Activated CD8-positive, alpha-beta T cell treated with anti-CD3 and anti-CD28 coated beads, Interleukin-2, amount 10 ng/mL, durations not matched to agents 7 days and 5 days (primary cell): ENCODE measurements around the gene CD151. TPM values are rescaled to one million over a fixed set of nuclear protein-coding genes. Genes with fewer than 3 reads are reported as not detected.

Experiments used
- ATAC-seq: fragments of 150-1000 bp; cut with Tn5 transposase; one replicate; pipeline ENCODE4 v1.10.0; 2021; ENCODE audit warnings: moderate library complexity
- CTCF ChIA-PET: fragments of 350-600 bp; sonication (Branson Sonifier 250); formaldehyde crosslinking; loops from one replicate; lab custom pipeline; 2021; ENCODE audit warnings: antibody characterized with exemption; lab: Charles Lee
- POLR2A ChIA-PET: fragments of 350-600 bp; sonication (Branson Sonifier 250); formaldehyde crosslinking; loops from one replicate; lab custom pipeline; 2021; ENCODE audit warnings: antibody characterized with exemption; lab: Charles Lee
- DNase-seq: peaks from one replicate; pipeline ENCODE4 v3.0.0-alpha.2; 2020
- H3K27ac Mint-ChIP-seq: one replicate; pipeline ENCODE4 v1.8.0; 2021; ENCODE audit warnings: mild to moderate bottlenecking, mixed read lengths
- H3K27me3 Mint-ChIP-seq: one replicate; pipeline ENCODE4 v1.8.0; 2021; ENCODE audit warnings: low read depth, mixed read lengths
- H3K36me3 Mint-ChIP-seq: one replicate; pipeline ENCODE4 v1.8.0; 2021; ENCODE audit warnings: low read depth, mixed read lengths
- H3K4me1 Mint-ChIP-seq: one replicate; pipeline ENCODE4 v1.8.0; 2021; ENCODE audit warnings: low read depth, mixed read lengths
- H3K4me3 Mint-ChIP-seq: one replicate; pipeline ENCODE4 v1.8.0; 2021; ENCODE audit warnings: mild to moderate bottlenecking, mixed read lengths
- H3K9me3 Mint-ChIP-seq: one replicate; pipeline ENCODE4 v1.8.0; 2022; ENCODE audit warnings: mixed read lengths; ENCODE audit not compliant: insufficient read depth
- total RNA-seq, 2 experiments: library from RNA; stranded (reverse); gene quantifications; one replicate each; pipeline ENCODE4 v1.2.3, GENCODE V29; 2021

CD151 gene
- total RNA-seq, 2 experiments from 2014 or later = 27.0 to 29.7 TPM

DNA sequence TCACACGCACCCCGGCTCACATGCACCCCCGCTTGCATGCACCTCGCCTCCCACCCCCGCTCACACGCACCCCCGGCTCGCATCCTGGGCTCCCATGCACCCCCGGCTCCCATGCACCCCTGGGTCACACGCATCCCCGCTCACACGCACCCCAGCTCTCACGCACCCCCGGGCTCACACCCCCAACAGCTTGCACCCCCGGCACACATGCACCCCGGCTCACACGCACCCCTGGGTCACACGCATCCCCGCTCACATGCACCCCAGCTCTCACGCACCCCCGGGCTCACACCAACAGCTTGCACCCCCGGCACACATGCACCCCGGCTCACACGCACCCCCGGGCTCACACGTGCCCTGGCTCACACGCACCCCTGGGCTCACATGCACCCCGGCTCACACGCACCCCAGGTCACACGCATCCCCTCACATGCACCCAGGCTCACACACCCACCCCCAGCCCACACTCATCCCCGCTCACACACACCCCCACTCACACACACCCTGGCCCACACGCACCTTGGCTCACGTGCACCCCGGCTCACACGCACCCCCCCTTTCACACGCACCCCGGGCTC lies 26.1 kb downstream of the CD151 start:
- Mint-ChIP-seq H3K4me1 (no peaks in the 10 kb centered on the region), H3K36me3 (no peaks in the 10 kb centered on the region), H3K27me3 (no peaks in the 10 kb centered on the region), H3K27ac (no peak overlapping the region), H3K4me3 (no peak overlapping the region), H3K9me3 (no peaks in the 10 kb centered on the region)
- DNase-seq (no peak), ATAC-seq (no peak)
- ChIA-PET POLR2A (no interaction called here), CTCF (no interaction called here)

DNA sequence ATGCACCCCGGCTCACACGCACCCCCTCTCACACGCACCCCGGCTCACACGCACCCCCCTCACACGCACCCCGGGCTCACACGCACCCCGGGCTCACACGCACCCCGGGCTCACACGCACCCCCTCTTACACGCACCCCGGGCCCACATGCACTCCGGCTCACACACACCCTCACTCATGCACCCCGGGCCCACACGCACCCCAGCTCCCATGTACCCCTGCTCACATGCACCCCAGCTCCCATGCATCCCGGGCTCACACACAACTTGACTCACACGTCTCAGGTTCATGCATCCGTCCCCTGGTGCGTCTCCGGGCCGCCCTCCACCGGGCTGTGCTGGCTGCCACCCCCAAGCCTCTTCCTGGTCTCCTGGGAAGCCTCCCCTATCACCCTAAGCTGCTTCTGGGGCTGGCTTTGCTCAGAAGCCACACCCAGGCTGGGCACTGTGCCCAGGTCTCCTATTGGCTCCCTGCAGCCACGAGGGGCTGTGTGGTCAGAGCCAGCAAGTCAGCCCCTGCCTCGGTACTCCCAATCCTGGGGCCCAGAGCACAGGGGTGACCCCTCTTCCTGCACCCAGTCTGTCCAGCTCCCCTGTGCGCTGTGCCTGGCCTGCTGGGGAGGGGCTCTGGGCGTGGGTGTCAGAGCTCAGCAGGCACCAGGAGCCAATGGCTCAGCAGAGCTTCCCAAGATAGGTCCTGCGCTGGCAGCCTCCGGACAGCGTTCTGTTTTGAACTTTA lies 26.8 kb downstream of the CD151 start:
- Mint-ChIP-seq H3K27me3 (no peaks in the 10 kb centered on the region), H3K36me3 (no peaks in the 10 kb centered on the region), H3K9me3 (no peaks in the 10 kb centered on the region), H3K27ac (no peak overlapping the region), H3K4me1 (no peaks in the 10 kb centered on the region), H3K4me3 (no peak overlapping the region)
- POLR2A ChIA-PET = interaction anchor here (0.9 kb wide), 1 partner anchor 51 kb away, joined by 3 read pairs; the partner anchor contains the start of gene CHID1
- ATAC-seq (no peak), DNase-seq (no peak)
- CTCF ChIA-PET = no interaction called here

DNA sequence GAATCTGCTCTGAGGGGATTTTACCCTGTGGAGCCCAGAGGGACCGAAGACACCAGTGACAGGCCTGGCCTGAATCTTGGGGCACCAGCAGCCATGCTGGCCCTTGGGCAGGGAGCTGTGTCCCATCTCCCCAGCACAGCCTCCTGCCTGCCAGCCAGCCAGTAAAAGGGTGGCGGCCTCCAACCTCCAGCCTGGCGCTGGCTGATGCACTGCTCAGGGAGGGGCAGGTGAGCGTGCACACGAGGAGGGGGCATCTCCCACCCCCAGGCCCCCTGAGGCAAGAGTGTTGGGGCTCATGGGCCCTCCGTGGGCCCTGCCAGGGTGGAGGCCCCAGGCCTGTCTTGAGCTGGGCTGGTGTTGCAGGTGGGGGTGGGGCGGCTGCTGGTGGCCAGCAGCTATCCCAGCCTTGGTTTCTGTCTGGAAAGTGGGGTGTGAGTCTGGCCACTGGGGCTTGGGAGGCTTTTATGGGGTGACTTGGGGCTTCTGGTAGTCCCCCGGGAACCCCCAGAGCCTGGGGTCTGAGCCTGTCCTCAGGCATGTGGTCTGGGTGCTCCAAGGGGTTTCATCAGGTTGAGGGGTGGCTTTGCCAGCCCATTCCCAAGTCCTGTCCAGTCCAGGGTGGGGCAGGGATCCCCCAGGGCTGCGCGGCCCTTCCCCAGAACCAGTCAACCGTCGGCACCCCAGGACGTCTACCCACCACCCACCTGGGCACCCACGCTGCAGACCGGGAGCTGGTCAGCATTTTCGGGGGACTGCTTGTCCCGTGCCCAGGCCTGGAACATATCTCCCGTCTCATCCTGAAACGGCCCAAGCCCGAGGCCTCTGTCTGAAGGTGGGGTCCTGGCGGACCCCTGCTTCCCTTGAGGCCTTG lies 27.7 kb downstream of the CD151 start:
- no peaks in the 10 kb centered on the region for H3K9me3 Mint-ChIP-seq
- H3K27me3 Mint-ChIP-seq = no peaks in the 10 kb centered on the region
- no peak for DNase-seq
- CTCF ChIA-PET = no interaction called here
- no peak for ATAC-seq
- H3K36me3 Mint-ChIP-seq = no peaks in the 10 kb centered on the region
- no peaks in the 10 kb centered on the region for H3K4me1 Mint-ChIP-seq
- POLR2A ChIA-PET = interaction anchor here (0.8 to 0.9 kb wide), 2 partner anchors 35 to 50 kb away, joined by 3 read pairs; partner anchors contain the start of gene CHID1
- no peak overlapping the region for H3K27ac Mint-ChIP-seq
- no peak overlapping the region for H3K4me3 Mint-ChIP-seq

DNA sequence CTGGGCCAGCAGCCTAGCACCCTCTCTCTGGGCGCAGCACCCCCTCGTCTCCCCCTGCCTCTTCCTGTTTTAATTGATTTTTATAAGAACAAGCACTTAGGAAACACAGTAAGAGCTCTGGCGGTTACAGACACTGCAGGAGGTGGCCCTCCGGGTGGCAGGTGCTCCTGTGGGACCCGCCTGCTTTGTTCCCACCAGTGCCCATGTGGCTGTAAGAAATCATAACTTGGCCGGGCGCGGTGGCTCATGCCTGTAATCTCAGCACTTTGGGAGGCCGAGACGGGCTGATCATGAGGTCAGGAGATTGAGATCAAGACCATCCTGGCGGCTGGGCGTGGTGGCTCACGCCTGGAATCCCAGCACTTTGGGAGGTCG lies 28.3 kb downstream of the CD151 start:
- CTCF ChIA-PET = no interaction called here

DNA sequence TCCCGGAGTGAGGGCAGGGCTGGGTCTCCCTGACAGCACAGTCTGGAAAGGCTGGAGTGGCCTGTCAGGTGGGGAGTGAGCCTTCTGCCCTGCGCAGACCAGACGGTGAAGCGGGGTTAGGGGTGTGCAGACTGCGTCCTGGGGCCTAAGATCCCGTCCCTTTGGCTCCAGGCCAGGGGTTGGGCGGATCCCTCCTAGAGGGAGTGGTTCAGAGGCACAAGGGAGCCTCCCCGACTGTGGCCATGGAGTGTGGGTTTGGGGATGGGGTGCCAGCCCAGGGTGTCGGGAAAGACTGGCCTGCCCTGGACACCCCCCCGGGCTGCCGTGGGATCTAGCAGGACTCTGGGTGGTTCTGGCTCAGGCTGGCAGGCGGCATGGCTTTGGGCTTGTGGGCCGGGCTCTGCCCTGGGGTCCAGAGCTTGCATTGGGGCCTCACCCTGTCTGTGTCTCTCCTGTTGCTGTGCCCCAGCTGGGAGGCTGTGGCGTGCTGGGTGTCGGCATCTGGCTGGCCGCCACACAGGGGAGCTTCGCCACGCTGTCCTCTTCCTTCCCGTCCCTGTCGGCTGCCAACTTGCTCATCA lies 29.4 kb downstream of the CD151 start:
- no peaks in the 10 kb centered on the region for H3K9me3 Mint-ChIP-seq
- H3K4me3 Mint-ChIP-seq = no peak overlapping the region
- ChIA-PET POLR2A (no interaction called here), CTCF (no interaction called here)
- no peaks in the 10 kb centered on the region for H3K4me1 Mint-ChIP-seq
- no peak overlapping the region for H3K27ac Mint-ChIP-seq
- no peaks in the 10 kb centered on the region for H3K27me3 Mint-ChIP-seq
- DNase-seq = no peak
- H3K36me3 Mint-ChIP-seq = no peaks in the 10 kb centered on the region
- no peak for ATAC-seq

More for the DNA sequence above, 28.3 kb downstream of the CD151 start:
- POLR2A ChIA-PET = interaction anchor here (0.8 kb wide), 1 partner anchor 34 kb away, joined by 3 read pairs; no protein-coding TSS in a partner anchor
- Mint-ChIP-seq H3K27me3 (no peaks in the 10 kb centered on the region), H3K27ac (no peak overlapping the region), H3K36me3 (no peaks in the 10 kb centered on the region), H3K4me1 (no peaks in the 10 kb centered on the region), H3K4me3 (no peak overlapping the region), H3K9me3 (no peaks in the 10 kb centered on the region)
- no peak for DNase-seq
- ATAC-seq = no peak

DNA sequence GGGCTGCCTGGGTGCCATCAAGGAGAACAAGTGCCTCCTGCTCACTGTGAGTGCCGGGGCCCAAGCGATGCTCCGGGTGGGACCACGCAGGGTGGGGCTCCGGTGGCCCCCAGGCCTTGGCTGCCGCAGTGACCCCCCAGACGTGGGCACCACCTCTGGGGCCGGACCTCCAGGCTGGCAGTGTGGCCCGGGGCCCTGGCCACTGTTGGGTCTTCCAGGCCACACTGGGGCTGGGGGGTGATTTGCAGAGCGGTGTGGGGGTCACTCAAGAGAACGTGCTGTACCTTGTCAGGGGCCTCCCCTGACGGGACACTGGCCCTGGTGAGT lies 29.9 kb downstream of the CD151 start:
- Mint-ChIP-seq H3K27me3 (no peaks in the 10 kb centered on the region), H3K4me3 (no peak overlapping the region), H3K36me3 (no peaks in the 10 kb centered on the region), H3K9me3 (no peaks in the 10 kb centered on the region), H3K4me1 (no peaks in the 10 kb centered on the region), H3K27ac (no peak overlapping the region)
- no peak for ATAC-seq
- POLR2A ChIA-PET = no interaction called here
- CTCF ChIA-PET = no interaction called here
- no peak for DNase-seq

DNA sequence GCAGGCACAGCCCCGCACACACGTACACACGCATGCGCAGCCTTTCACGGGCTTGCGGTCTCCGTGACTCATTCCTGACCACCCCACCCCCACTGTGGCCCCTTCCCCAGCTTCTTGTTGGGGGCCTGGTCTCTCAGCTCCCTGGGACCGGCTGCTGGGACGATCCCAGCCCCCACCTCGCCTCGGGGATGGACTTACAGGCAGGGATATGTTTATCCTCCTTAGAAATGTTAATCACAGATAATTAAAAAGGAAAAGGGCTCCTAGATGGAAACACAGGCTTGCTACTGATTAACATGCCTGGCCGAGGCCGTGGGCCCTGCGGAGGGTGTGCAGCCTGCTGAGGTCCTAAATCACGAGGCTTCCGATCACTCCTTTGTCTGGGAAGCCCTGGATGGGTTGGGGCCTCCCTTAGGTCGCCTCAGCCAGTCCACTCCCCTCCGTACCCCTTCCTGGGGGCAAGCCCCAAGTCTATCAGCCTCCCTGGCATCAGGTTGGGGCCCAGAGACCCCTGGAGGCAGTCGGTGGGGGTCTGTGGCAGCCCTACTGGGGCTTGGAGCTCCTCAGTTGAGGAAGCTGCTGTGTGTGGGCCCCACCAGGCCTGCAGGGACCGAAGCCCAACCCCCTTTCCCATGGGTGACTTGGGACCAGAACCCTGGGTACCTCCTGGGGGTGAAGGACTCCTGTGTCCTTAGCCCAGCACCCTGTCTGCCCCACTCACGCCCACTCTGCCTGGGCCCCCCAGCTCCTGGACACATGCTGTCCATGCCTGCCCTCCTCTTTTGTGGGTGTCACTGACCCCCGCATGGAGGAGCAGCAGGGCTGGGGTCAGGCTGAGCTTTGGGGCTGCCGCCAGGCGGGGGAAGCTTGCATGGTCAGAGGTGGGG lies 30.5 kb downstream of the CD151 start:
- Mint-ChIP-seq H3K4me1 (no peaks in the 10 kb centered on the region), H3K4me3 (no peak overlapping the region), H3K27me3 (no peaks in the 10 kb centered on the region), H3K27ac (no peak overlapping the region), H3K9me3 (no peaks in the 10 kb centered on the region), H3K36me3 (no peaks in the 10 kb centered on the region)
- no peak for DNase-seq
- POLR2A ChIA-PET = no interaction called here
- CTCF ChIA-PET = no interaction called here
- no peak for ATAC-seq

DNA sequence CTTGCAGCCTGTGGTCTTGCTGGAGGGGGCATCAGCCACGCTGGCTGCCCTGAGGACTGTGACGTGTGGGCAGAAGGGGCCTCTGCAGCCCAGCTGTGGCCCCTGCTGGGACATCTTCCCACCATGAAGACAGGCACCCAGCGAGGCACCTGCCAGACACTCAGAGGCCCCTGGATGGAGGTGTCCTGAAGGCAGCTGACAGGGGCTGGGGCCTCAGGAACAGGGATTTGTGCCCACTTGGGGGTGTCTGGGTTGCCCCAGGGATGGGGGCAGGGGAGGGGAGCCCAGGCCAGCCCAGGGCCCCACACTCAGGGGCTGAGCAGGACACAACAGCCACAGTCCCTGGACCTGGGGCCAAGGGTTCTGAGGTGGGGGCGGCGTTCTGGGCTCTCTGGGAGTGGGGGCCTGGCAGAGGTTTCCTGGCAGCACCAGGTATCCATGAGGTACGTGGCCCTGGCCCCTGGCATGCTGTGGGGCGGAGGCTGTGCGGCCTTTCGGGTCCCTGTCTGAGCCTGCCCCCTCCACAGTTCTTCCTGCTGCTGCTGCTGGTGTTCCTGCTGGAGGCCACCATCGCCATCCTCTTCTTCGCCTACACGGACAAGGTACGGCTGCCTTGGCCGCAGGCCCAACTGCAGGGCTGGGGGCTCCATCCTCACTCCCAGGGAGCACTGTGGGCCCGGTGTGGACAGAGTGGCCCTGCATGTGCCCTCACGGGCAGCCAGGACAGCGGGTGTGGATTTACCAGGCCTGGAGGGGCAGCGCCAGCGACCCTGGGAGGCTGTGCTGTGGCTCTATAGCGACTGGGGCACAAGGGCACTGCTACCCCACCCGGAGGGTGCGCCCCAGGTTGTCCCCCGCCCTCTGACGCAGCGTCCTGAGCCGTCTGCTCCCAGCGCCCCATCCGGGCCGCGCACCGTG lies 31.4 kb downstream of the CD151 start:
- H3K36me3 Mint-ChIP-seq = no peaks in the 10 kb centered on the region
- H3K4me3 Mint-ChIP-seq = no peak overlapping the region
- no peaks in the 10 kb centered on the region for H3K4me1 Mint-ChIP-seq
- H3K27ac Mint-ChIP-seq = no peak overlapping the region
- no peaks in the 10 kb centered on the region for H3K9me3 Mint-ChIP-seq
- H3K27me3 Mint-ChIP-seq = no peaks in the 10 kb centered on the region
- DNase-seq (no peak), ATAC-seq (no peak)
- ChIA-PET CTCF (no interaction called here), POLR2A (no interaction called here)

DNA sequence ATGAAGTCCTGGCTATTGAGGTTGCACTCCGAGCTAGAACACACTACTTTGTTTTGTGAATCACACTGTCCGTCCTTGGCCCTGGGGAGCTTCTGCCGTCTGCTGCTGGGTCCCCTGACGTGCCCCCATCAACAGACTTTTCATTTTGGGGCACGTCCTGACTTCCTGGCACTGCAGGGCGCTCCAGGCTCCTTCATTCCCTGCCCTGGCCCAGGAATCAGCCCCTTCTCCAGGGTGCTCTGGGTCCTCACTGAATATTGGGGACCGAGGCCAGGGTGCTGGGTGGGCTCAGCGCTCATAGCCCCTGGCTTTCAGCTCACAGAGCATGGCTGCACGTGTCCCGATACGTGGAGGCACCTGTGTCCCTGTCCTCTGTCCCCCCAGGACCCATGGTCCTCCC lies 32.1 kb downstream of the CD151 start:
- no peak overlapping the region for H3K4me3 Mint-ChIP-seq
- CTCF ChIA-PET = no interaction called here
- DNase-seq (no peak), ATAC-seq (no peak)
- no peaks in the 10 kb centered on the region for H3K27me3 Mint-ChIP-seq
- H3K36me3 Mint-ChIP-seq = no peaks in the 10 kb centered on the region
- H3K4me1 Mint-ChIP-seq = no peaks in the 10 kb centered on the region
- no peaks in the 10 kb centered on the region for H3K9me3 Mint-ChIP-seq
- POLR2A ChIA-PET = no interaction called here
- no peak overlapping the region for H3K27ac Mint-ChIP-seq

DNA sequence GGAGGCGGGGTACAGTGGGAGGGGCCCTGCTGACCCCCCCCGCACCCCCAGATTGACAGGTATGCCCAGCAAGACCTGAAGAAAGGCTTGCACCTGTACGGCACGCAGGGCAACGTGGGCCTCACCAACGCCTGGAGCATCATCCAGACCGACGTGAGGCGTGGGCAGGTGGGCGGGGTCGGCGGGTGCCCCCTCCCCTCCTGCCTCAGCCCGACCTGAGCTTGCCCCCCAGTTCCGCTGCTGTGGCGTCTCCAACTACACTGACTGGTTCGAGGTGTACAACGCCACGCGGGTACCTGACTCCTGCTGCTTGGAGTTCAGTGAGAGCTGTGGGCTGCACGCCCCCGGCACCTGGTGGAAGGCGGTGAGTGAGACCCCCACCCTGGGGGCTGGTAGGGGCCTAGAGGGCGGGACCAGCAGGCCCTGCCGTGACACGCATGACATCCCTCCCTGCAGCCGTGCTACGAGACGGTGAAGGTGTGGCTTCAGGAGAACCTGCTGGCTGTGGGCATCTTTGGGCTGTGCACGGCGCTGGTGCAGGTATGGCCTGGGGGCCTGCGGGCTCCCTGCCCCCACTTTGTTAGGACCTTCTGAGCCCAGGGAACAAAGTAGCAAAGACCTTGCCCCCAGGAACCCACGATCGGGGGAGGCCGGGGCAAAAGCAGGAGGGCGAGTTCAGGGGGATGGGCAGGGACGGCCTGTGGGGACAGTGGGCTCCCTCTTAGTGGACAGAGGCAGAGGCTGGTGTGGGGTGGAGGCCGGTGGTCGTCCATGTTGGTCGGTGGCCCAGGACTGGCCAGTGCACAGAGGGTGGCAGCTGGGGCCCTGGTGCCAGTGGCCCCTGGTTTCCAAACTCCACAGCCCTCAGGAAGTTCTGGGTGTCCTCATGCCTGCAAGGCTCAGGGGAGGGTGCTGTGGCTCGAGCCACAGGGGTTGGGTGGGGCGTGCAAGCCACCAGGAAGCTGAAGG lies 33.0 kb downstream of the CD151 start:
- DNase-seq = no peak
- Mint-ChIP-seq H3K27me3 (no peaks in the 10 kb centered on the region), H3K4me3 (no peak overlapping the region), H3K36me3 (no peaks in the 10 kb centered on the region), H3K9me3 (no peaks in the 10 kb centered on the region), H3K4me1 (no peaks in the 10 kb centered on the region), H3K27ac (no peak overlapping the region)
- ATAC-seq = no peak
- ChIA-PET POLR2A (no interaction called here), CTCF (no interaction called here)
